HG03439 (cell line): Measurements from ENCODE around the gene PCSK7.

ENCODE experiments used
- ATAC-seq: cut with Tn5 transposase; IDR thresholded peaks from one replicate; pipeline ENCODE4 v1.9.1; 2021; ENCODE audit warnings: mild to moderate bottlenecking, moderate library complexity; ENCODE audit not compliant: unreplicated experiment

Gene PCSK7

DNA sequence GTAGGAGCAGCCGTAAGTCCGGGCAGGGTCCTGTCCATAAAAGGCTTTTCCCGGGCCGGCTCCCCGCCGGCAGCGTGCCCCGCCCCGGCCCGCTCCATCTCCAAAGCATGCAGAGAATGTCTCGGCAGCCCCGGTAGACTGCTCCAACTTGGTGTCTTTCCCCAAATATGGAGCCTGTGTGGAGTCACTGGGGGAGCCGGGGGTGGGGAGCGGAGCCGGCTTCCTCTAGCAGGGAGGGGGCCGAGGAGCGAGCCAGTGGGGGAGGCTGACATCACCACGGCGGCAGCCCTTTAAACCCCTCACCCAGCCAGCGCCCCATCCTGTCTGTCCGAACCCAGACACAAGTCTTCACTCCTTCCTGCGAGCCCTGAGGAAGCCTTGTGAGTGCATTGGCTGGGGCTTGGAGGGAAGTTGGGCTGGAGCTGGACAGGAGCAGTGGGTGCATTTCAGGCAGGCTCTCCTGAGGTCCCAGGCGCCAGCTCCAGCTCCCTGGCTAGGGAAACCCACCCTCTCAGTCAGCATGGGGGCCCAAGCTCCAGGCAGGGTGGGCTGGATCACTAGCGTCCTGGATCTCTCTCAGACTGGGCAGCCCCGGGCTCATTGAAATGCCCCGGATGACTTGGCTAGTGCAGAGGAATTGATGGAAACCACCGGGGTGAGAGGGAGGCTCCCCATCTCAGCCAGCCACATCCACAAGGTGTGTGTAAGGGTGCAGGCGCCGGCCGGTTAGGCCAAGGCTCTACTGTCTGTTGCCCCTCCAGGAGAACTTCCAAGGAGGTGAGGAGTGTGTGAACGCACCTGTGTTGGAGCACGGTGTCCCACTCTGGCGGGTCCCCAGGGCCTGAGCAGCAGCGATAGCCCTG, 32.6 kb downstream of the PCSK7 start, which contains the start of gene TAGLN:
Gene TAGLN, plus strand, starts transcription at position 318 of the 863 bp plus-strand sequence. CDS start 3,644 bp downstream, outside the sequence.
- ATAC-seq: no peak

DNA sequence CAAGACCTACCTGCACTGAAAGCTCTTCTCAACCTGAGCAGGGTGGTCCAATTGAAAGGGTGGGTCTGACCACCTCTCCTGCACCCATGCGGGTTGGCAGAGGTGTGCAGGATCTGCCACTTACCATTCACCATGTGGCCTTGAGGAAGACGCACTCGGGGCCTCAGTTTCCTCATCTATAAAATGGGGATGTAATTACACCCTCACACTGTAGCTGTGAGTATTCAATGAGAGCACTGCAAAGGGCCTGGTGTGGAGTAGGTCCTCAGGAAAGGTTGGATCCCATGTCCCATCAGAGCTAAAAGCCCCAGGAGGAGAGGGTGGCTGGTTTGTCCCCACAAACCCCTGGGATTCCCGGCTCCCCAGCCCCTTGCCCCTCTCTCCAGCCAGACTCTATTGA, 33.3 kb downstream of the PCSK7 start:
- no peak for ATAC-seq

DNA sequence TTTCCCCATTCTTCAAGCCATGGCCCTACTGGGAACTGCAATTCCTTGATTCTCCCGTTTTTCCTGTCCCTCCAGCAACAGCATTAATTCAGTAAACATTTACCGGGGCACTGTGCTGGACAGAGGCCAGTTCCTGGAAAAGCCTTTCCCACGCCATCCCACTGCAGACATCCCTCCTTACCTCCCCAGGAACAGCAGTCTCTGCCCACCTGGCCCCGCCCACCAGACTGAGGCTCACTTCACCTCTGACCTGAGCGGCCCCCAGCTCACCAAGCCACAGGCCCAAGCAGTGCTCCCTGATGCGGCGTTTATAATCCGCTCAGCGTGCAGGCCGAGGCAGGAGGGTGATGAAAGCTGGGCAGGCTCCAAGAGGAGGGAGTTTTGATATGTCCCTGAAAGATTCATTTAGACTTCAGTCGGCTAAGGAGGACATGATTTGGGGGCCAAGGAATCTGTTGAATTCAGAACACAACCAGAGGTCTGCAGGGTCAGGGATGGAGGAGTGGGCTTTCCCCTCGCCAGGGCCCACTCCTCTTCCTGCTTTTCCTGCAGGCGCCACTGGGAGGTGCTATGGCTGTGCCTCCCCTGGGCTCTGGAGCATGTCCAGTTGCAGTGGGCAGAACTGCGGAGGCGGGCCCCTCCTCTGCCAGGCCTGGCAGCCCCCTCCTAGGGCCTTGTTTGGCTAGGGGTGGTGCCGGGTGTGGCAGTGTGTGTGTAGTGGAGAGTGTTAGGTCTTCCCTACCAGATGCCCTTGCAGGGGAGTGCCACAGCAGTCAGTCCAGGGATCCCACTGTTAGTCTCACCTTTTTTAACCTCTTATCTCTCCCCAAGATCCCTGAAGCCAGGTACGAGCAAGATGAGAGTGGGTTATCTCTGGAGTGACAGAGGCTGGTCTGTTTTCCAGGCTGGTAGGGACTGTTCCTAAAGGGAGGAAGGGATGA, 34.1 kb downstream of the PCSK7 start:
- ATAC-seq: no peak

DNA sequence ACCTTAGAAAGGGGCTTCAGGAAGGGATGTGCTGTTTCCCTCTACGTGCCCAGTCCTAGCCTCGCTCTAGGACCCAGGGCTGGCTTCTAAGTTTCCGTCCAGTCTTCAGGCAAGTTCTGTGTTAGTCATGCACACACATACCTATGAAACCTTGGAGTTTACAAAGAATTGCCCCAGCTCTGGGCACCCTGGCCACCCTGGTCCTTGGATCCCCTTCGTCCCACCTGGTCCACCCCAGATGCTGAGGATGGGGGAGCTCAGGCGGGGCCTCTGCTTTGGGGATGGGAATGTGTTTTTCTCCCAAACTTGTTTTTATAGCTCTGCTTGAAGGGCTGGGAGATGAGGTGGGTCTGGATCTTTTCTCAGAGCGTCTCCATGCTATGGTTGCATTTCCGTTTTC, 34.9 kb downstream of the PCSK7 start:
- no peak for ATAC-seq

DNA sequence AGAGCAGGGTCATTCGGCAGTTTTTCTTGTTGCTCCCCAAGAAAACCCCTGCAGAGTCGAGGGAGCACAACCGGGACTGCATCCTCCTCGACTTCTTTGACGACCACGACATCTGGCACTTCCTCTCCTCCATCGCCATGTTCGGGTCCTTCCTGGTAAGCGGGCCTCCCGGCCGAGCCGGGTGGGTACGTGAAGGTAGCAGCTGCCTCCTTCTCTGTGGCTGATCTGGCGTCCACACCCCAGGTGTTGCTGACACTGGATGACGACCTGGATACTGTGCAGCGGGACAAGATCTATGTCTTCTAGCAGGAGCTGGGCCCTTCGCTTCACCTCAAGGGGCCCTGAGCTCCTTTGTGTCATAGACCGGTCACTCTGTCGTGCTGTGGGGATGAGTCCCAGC, 36.1 kb downstream of the PCSK7 start:
- ATAC-seq: no peak

DNA sequence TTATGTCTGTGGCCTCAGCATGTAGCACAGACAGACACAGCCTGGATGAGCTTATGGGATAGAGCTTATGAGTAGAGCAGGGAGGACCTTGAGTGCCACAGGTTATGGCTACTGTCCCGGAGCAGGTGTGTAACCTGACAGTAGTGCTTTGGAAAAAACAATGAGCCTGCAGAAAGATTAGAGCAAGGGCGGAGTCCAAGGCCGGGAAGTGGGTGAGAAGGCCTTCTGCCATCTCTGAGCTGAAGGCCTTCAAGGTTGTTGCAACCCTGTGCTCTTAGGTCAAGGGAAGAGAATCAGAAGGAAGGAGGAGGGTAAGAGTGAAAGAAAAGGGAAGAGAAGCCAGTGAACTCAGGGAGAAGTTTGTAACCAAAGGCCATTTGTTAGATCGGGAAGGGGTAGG, 36.6 kb downstream of the PCSK7 start:
- no peak for ATAC-seq

DNA sequence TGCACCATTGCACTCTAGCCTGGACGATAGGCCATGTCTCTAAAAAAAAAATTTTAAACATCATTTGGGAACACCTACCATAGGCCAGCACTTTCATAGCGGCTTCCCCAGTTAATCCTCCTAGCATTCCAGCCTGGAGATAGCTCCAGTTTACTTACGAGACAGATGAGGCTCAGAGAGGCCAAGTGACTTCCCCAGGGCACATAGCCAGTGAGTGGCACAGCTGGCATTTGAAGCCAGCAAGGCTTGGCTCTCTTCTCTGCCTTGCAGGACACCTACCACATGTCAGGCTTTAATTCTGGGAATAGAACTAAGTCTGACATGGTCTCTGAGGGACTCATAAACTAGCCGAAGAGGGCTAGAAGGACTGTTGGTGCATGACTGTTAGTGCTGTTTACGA, 37.6 kb downstream of the PCSK7 start:
- ATAC-seq: no peak

DNA sequence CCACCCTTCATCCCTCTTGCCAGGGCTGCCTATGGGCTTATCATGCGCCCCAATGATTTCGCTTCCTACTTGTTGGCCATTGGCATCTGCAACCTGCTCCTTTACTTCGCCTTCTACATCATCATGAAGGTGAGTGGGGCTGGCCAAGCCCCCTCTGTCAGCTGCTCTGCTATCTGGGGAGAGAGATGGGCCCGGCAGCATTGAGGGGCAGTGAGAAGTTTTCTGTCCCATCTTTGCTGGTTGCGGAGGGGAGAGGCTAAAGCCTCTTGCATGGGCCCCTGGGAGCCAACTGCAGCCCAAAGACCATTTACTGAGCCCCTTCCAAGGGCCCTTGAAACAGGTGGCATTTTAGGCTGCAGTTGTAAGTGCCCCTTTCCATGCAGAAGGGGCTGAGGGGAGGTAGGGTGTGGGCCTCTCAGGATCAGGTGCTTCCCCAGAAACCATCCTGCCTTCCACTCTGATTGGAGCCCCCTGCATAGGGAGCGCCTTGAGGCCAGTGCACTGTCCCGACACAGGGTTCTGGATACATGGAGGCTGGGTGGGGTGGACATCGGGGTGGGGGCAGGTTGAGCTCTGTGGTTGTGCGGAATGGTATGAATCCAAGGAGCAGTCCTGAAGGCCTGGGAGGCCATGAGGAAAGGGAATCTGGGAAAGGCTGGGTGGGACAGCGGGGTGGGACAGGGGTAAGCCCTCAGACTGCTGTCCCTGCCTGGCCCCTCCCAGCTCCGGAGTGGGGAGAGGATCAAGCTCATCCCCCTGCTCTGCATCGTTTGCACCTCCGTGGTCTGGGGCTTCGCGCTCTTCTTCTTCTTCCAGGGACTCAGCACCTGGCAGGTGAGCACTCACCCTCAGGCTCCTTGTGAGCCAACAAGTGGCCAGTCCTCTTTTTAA, 38.5 kb downstream of the PCSK7 start:
- no peak for ATAC-seq

DNA sequence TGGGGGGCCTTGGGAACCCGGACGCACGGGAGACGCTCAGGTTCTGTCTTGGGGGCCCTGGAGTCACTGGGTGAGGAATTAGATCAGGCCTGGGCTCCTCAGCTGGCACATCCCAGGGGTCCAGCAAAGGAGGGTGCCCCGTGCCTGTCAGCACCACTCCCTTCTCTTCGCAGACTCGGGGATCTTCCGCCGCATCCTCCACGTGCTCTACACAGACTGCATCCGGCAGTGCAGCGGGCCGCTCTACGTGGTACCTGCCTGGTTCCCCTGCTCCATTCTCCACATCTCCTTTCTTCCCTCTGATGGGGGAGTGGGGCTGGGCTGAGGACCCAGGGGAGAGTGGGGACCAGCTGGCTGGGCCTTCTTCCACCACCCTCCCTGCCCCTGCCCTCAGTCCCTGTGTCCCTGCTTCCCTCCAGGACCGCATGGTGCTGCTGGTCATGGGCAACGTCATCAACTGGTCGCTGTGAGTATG, 39.4 kb downstream of the PCSK7 start:
- ATAC-seq: no peak

DNA sequence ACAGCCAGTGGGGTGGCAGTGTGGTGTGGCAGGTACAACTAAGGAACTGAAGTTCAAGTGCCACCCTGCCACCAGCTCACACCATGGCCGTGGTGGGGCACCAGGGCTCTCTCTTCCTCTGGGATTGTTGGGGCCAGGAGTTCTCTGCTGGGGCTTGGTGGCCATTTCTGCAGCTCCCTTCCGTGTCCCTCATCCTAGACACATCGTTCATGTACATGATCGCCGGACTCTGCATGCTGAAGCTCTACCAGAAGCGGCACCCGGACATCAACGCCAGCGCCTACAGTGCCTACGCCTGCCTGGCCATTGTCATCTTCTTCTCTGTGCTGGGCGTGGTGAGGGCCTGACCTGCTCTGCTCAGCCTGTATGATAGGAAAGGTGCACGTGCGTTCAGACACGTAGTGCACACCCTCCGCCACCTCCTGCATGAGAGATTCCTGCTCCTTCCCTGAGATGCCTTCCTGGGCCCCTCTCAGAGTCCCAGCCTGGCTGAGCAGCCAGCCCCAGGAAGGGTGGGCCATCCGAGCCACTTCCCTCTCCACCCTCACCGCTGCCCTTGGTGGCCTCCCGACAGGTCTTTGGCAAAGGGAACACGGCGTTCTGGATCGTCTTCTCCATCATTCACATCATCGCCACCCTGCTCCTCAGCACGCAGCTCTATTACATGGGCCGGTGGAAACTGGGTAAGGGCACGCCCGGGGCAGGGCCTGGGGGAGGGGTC, 40.0 kb downstream of the PCSK7 start:
- ATAC-seq: no peak

DNA sequence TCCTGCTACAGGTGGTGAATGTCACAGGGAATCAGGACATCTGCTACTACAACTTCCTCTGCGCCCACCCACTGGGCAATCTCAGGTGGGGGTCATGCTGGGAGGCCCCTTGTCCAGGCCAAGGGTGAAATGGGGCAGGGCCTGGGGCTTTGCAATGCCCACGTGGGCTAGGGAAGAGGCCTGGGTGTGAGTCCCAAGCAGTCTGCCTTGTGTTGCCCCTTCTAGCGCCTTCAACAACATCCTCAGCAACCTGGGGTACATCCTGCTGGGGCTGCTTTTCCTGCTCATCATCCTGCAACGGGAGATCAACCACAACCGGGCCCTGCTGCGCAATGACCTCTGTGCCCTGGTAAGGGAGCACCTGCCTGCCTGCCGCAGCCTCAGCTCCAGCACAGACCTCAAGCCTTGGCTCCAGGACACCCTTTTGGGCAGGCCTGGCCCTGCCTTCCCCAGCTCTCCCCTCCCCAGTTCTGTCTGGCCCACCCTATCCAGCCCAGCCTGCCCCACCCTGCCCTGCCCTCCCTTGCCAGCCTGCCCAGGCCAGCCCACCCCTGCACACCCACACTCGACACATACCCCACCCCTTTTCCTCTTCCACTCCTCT, 41.8 kb downstream of the PCSK7 start:
- no peak for ATAC-seq

DNA sequence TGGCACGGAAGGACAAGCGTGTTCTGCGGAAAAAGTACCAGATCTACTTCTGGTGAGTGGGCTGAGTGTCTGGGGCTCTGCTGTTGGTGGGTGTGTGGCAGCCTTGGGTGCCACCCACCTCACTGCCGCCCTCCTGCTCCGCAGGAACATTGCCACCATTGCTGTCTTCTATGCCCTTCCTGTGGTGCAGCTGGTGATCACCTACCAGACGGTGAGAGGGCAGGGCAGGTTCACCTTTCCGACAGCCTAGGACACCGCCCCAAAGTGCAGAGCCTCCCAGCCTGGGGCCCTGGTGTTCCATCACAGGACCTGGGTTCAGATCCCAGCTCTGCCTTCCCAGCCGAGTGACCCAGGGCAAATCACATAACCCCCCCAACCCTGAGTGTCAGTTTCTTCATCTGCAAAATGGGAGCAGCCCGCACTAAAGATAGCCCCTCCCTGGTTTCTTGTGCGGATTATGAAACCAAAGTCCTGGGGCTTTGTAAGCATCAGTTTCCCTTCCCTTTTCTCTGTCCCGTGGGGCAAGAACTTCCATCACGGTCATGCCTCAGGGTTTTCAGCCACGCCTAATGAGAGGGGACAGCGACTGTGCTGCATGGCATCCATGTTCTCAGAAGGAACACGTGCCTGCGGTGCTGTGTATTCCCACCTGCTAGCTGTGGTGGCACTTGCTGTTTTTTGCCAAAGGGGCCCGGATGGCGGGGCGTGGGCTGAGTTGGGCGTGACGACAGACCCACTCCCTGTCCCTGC, 42.5 kb downstream of the PCSK7 start:
- ATAC-seq: no peak

DNA sequence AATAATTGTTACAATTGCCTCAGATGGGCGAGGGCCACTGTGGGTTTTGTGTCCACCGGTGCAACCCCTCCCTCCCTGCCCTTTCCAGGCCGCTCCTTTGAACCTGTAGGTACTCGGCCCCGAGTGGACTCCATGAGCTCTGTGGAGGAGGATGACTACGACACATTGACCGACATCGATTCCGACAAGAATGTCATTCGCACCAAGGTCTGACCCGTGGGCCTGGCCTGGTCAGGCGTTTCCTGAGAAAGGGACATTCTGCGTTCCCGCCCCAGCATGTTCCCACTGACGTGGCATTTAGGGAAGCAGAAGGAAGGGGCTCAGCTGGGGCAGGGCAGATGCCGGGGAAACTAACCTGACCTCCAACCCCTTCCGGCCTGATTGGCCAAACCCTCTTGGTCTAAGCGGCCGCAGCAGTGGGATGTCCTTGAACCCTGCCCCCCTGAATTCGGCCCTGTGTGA, 43.2 kb downstream of the PCSK7 start:
- no peak for ATAC-seq

DNA sequence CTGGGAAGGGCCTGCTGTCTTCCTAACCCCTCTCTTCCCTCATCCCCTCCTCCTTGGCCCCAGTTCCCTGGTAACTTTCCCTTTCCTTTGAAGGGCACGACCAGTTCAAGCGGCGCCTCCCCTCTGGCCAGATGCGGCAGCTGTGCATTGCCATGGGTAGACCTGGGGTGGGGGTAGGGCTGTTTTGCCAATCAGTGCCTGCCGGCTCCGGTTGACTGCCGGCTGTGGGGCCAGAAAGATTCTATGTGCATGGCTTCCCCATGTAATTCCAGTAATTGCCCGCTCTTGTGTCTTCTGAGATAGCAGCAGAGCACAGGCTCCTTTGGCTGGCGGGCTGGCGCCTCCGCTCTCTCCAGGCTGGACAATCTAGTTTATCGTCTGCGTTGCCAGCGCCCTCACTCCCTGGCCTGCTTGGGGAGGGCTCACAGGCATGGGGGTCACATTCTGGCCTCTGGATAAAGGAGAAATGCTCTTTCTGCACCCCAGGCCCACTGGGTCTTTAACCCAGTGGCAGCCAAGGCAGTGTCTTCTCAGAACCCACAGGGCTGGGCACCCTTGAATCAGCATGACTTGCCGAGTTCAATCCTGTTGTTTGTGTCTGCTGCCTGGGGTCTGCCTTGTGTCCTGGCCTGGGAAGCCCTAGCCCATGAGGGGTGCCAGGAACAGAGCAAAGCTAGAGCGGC, 43.9 kb downstream of the PCSK7 start:
- ATAC-seq: no peak

DNA sequence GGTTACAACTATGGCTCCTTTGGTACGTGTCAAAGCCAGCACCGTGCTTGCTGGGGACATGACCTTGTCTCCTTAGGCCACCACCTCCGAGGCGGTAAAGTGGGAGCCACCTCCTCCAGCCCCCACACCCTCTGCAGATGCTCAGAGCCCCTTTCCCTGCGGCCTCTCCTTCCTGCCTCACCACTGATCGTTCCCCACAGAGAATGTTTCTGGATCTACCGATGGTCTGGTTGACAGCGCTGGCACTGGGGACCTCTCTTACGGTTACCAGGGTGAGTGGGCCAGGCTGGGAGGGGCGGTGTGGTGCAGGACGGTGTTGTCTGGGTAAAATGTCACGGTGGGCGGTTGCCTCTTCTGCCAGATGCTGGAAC, 44.5 kb downstream of the PCSK7 start:
- ATAC-seq: no peak

DNA sequence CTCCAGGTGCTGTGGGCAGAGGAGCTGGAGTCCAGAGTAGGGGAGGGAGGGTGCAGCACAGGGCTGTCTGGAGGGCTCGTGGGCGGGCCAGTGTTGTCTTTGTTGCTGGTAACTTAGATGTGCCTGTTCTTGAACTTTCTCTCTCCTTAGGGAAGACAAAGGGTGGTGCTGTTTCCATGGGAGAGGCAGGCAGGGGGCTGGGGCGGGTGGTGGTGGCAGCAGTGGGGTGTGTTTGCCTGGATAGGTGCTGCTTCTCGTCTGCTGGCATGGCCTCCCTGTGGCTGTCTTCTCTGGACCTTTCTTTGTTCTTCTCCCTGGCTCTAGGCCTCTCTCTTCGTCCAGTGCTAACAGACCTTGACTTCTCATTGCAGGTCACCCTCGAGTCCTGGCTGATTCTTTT, 44.9 kb downstream of the PCSK7 start:
- no peak for ATAC-seq

DNA sequence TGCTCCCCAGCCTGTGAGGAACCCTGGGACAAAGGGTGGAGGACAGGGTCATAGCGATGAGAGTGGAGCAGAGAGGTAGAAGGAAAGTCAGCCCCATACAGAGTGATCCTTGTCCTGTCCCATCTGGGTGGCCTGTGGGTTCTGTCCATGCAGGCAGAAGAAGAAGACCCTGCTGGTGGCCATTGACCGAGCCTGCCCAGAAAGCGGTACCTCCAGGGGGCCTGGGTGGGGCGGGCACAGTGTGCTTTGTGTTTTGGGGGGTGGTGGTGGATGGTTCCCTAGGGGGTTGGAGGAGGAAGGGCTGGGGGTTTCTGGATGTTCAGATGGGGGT, 45.5 kb downstream of the PCSK7 start:
- no peak for ATAC-seq

DNA sequence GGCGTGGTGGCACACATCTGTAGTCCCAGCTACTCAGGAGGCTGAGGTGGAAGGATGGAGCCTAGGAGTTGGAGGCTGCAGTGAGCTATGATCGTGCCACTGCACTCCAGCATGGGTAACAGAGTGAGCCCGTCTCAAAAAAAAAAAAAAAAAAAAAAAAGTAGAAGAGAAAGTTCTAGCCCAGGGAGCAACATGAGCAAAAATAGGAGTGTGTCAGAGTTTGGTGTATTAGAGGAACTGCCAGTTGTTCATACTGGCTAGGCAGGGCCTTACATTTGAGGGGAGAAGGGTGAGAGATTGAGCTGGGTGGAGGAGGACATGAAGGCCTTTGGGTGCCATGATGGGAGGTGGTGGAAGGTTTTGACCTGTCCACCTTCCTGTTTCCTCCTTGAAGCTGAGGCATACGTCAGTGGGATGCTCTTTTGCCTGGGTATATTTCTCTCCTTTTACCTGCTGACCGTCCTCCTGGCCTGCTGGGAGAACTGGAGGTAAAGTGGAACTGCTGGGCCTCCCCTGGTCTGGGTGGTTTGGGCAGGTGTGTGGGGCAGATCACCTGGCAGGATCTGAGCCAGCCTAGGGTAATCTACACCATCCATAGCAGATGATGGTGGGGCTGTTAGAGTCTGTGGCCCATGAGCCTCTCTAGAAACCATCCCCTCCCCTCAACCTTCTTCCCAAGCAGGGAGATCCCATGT, 46.0 kb downstream of the PCSK7 start:
- no peak for ATAC-seq
